HEK293 (cell line): ENCODE data around the gene PKNOX1.

Experiments used
- CTCF ChIA-PET: fragments of 350-600 bp; formaldehyde crosslinking; extraction: SDS; loops from one replicate; lab custom pipeline; 2021; ENCODE audit warnings: antibody characterized with exemption; lab: Yijun Ruan, JAX
- POLR2A ChIA-PET: fragments of 300-600 bp; formaldehyde crosslinking; extraction: SDS; loops from one replicate; lab custom pipeline; 2020; ENCODE audit warnings: antibody characterized with exemption, inconsistent platforms; lab: Yijun Ruan, JAX
- H3K27ac ChIP-seq: fragments of 200-500 bp; sonication (Bioruptor generic); 2 replicates; pipeline ENCODE4 v1.5.1; 2014; ENCODE audit warnings: low read depth, low read length, control low read depth, inconsistent platforms; ENCODE audit errors: extremely low read depth
- H3K36me3 ChIP-seq, 2 experiments: fragments of 200-500 bp in 1 of 2; sonication (Bioruptor generic) in 1 of 2; 1 replicate in 1 of 2; 2 replicates in 1 of 2; pipeline ENCODE4 v1.5.1; 2014 to 2017; ENCODE audit warnings: inconsistent platforms in 2 of 2, low read length in 2 of 2; ENCODE audit not compliant: control insufficient read depth in 2 of 2, insufficient read depth in 1 of 2
- H3K4me1 ChIP-seq: fragments of 200-500 bp; sonication (Bioruptor generic); 2 replicates; pipeline ENCODE4 v1.5.1; 2014; ENCODE audit warnings: mild to moderate bottlenecking, low read length, inconsistent platforms; ENCODE audit not compliant: control insufficient read depth, insufficient read depth
- H3K4me3 ChIP-seq: 2 replicates; pipeline ENCODE4 v1.5.1; 2011; ENCODE audit warnings: low read depth, mild to moderate bottlenecking, control low read depth, low read length, moderate library complexity
- H3K9me3 ChIP-seq: fragments of 200-500 bp; sonication (Bioruptor generic); 2 replicates; pipeline ENCODE4 v1.5.1; 2014; ENCODE audit warnings: low read depth, low read length, inconsistent platforms; ENCODE audit not compliant: control insufficient read depth, insufficient read depth
- ELK4 ChIP-seq: IDR thresholded peaks from 2 replicates; pipeline ENCODE4 v1.6.1; 2011; ENCODE audit warnings: mild to moderate bottlenecking, low read depth, low read length, borderline replicate concordance
- FEZF1 ChIP-seq: fragments of 450-650 bp; formaldehyde crosslinking; IDR thresholded peaks from 2 replicates; pipeline ENCODE4 v1.5.1; 2016; ENCODE audit warnings: missing biosample characterization, missing genetic modification characterization
- GLI4 ChIP-seq: fragments of 450-650 bp; formaldehyde crosslinking; IDR thresholded peaks from 2 replicates; pipeline ENCODE4 v1.5.1; 2016; ENCODE audit warnings: missing biosample characterization, missing genetic modification characterization
- HOXD13 ChIP-seq: sonication (generic); formaldehyde crosslinking; IDR thresholded peaks from 2 replicates; pipeline ENCODE4 v1.8.0; 2022; ENCODE audit warnings: missing genetic modification reagents, borderline replicate concordance
- PRDM1 ChIP-seq: fragments of 450-650 bp; formaldehyde crosslinking; IDR thresholded peaks from 2 replicates; pipeline ENCODE4; 2016; ENCODE audit warnings: missing biosample characterization, missing genetic modification characterization
- ZBTB10 ChIP-seq: fragments of 450-650 bp; formaldehyde crosslinking; IDR thresholded peaks from 2 replicates; pipeline ENCODE4 v1.5.1; 2016; ENCODE audit warnings: missing biosample characterization, missing genetic modification characterization
- ZBTB17 ChIP-seq: fragments of 450-650 bp; formaldehyde crosslinking; IDR thresholded peaks from 2 replicates; pipeline ENCODE4 v1.5.1; 2016; ENCODE audit warnings: missing biosample characterization, missing genetic modification characterization
- ZBTB49 ChIP-seq: fragments of 450-650 bp; formaldehyde crosslinking; IDR thresholded peaks from 2 replicates; pipeline ENCODE4 v1.5.1; 2016; ENCODE audit warnings: missing biosample characterization, missing genetic modification characterization, low read depth
- ZFP3 ChIP-seq: fragments of 450-650 bp; formaldehyde crosslinking; IDR thresholded peaks from 2 replicates; pipeline ENCODE4 v1.5.1; 2016; ENCODE audit warnings: low read depth, missing biosample characterization, missing genetic modification characterization
- ZFP37 ChIP-seq: fragments of 450-650 bp; formaldehyde crosslinking; IDR thresholded peaks from 2 replicates; pipeline ENCODE4 v1.5.1; 2016; ENCODE audit warnings: missing biosample characterization, missing genetic modification characterization
- ZFP69B ChIP-seq: fragments of 450-650 bp; formaldehyde crosslinking; IDR thresholded peaks from 2 replicates; pipeline ENCODE4 v1.5.1; 2016; ENCODE audit warnings: missing biosample characterization, missing genetic modification characterization
- ZNF16 ChIP-seq: fragments of 450-650 bp; formaldehyde crosslinking; IDR thresholded peaks from 2 replicates; pipeline ENCODE4 v1.5.1; 2016; ENCODE audit warnings: low read depth, missing biosample characterization, missing genetic modification characterization
- ZNF18 ChIP-seq: fragments of 450-650 bp; formaldehyde crosslinking; IDR thresholded peaks from 2 replicates; pipeline ENCODE4 v1.5.1; 2016; ENCODE audit warnings: missing biosample characterization, missing genetic modification characterization
- ZNF292 ChIP-seq: fragments of 450-650 bp; formaldehyde crosslinking; IDR thresholded peaks from 2 replicates; pipeline ENCODE4 v1.5.1; 2016; ENCODE audit warnings: low read depth, missing biosample characterization, missing genetic modification characterization, borderline replicate concordance
- ZNF362 ChIP-seq: fragments of 450-650 bp; formaldehyde crosslinking; IDR thresholded peaks from 2 replicates; pipeline ENCODE4 v1.5.1; 2016; ENCODE audit warnings: missing biosample characterization, missing genetic modification characterization
- ZNF530 ChIP-seq: fragments of 450-650 bp; formaldehyde crosslinking; IDR thresholded peaks from 2 replicates; pipeline ENCODE4 v1.5.1; 2016; ENCODE audit warnings: low read depth, missing biosample characterization, missing genetic modification characterization
- ZNF621 ChIP-seq: fragments of 450-650 bp; formaldehyde crosslinking; IDR thresholded peaks from 2 replicates; pipeline ENCODE4 v1.5.1; 2017; ENCODE audit warnings: missing biosample characterization, missing genetic modification characterization
- ZNF629 ChIP-seq: fragments of 450-650 bp; formaldehyde crosslinking; IDR thresholded peaks from 2 replicates; pipeline ENCODE4 v1.5.1; 2017; ENCODE audit warnings: missing biosample characterization, missing genetic modification characterization
- ZNF692 ChIP-seq: fragments of 450-650 bp; formaldehyde crosslinking; IDR thresholded peaks from 2 replicates; pipeline ENCODE4 v1.5.1; 2016; ENCODE audit warnings: missing biosample characterization, missing genetic modification characterization
- ZNF837 ChIP-seq: fragments of 450-650 bp; formaldehyde crosslinking; IDR thresholded peaks from 2 replicates; pipeline ENCODE4 v1.5.1; 2016; ENCODE audit warnings: missing biosample characterization, missing genetic modification characterization
- ZNF843 ChIP-seq: fragments of 450-650 bp; formaldehyde crosslinking; IDR thresholded peaks from 2 replicates; pipeline ENCODE4 v1.5.1; 2016; ENCODE audit warnings: missing biosample characterization, missing genetic modification characterization
- ZSCAN23 ChIP-seq: fragments of 450-650 bp; formaldehyde crosslinking; IDR thresholded peaks from 2 replicates; pipeline ENCODE4 v1.5.1; 2016; ENCODE audit warnings: missing biosample characterization, missing genetic modification characterization

The PKNOX1 gene

GRCh38 chr21:42974832-42975820, 764 bp downstream of the PKNOX1 start (continued):
- TF ChIP-seq ZBTB49 (tag by site-specific recombination) (no peak), ZFP69B (no peak; the same call in 1 of the 2 replicates), ZFP3 (tag by site-specific recombination) (no peak), ZNF16 (tag by site-specific recombination) (no peak), HOXD13 (no peak), ZBTB10 (tag by site-specific recombination) (peak; percentile 30; the same call in 1 of the 2 replicates), ELK4 (no peak), ZNF692 (peak; percentile 81), ZSCAN23 (tag by site-specific recombination) (no peak), ZNF362 (tag by site-specific recombination) (no peak), GLI4 (tag by site-specific recombination) (no peak), ZNF843 (tag by site-specific recombination) (no peak; the same call in 1 of the 2 replicates), ZNF837 (no peak; the same call in 1 of the 2 replicates)
- TF ChIP-seq, all 188 proteins: peak for 42

- no peaks in the 10 kb centered on the region; the same call in none of the 2 replicates for H3K4me1 ChIP-seq
- peak overlapping the region; percentile 56 for H3K4me3 ChIP-seq
- H3K36me3 ChIP-seq = no peaks in the 10 kb centered on the region; a peak in 1 of 3 replicates
- ChIA-PET CTCF (no interaction called here), POLR2A (no interaction called here)
- no peaks in the 10 kb centered on the region for H3K9me3 ChIP-seq
- peak overlapping the region; percentile 91 for H3K27ac ChIP-seq
- TF ChIP-seq ZBTB17 (peak; percentile 75; the same call in 1 of the 2 replicates), ZNF292 (tag by site-specific recombination) (0 out of 2 replicates have a peak, but pooled peaks have one; percentile 3), ZNF530 (tag by site-specific recombination) (no peak), ZNF629 (no peak), ZNF621 (no peak), GLI4 (tag by site-specific recombination) (no peak), ZNF837 (no peak), FEZF1 (tag by site-specific recombination) (no peak), ZFP37 (tag by site-specific recombination) (no peak), ZNF18 (tag by site-specific recombination) (no peak), ZNF692 (no peak), PRDM1 (tag by site-specific recombination) (peak; percentile 39; the same call in 1 of the 2 replicates)
Measured at GRCh38 chr21:42975886-42976608, 1.7 kb downstream of the PKNOX1 start.
